Muscle of arm (tissue), 12 donors: ENCODE measurements around the gene CD9. TPM values are rescaled to one million over a fixed set of nuclear protein-coding genes. Genes with fewer than 3 reads are reported as not detected.

Experiments
- DNase-seq: peaks from one replicate; pipeline ENCODE4 v3.0.0-alpha.2; 2013
- polyA plus RNA-seq, 12 donors: library from polyadenylated mRNA; unstranded; fragments of 120-200 nt; gene quantifications; one replicate each; pipeline ENCODE4 v1.2.1, GENCODE V29; 2013; ENCODE audit not compliant: insufficient read length in 12 of 12

The CD9 gene
- polyA plus RNA-seq, 12 donors = 52.2 to 191 (median 59.8) TPM; not detected in 1

DNA sequence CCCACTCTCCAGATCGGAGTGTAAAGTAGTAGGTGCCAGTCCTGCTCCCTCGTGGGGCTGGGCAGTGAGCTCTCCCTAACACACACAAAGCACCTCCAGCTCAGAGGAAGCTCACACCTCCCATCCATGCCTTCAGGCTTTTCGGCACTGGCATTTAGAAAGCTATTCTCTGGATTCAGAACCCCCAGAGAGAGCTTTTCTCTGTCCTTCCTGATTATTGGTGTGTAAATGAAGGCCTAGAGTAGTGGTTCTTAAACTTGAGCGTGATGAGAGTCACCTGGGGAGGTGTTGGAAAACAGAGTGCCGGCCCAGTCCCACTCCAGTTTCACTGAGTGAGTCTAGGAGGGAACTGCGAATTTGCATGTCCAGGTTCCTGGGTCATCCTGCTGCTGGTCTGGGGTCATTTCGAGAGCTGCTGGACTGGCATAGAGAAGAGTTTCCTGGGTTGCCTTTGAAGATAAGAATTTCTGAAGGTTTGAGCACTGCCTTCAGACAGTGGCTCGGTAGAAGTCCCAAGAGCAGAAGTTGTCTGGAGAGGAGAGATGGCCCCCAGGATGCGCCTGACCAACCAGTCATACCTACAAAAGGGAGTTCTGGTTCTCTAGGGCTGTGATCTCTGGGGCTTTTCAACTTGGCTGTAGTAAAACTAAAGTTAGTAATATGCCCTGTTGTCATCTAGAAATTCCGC is 15.1 kb downstream of the CD9 start:
- DNase-seq = no peak

DNA sequence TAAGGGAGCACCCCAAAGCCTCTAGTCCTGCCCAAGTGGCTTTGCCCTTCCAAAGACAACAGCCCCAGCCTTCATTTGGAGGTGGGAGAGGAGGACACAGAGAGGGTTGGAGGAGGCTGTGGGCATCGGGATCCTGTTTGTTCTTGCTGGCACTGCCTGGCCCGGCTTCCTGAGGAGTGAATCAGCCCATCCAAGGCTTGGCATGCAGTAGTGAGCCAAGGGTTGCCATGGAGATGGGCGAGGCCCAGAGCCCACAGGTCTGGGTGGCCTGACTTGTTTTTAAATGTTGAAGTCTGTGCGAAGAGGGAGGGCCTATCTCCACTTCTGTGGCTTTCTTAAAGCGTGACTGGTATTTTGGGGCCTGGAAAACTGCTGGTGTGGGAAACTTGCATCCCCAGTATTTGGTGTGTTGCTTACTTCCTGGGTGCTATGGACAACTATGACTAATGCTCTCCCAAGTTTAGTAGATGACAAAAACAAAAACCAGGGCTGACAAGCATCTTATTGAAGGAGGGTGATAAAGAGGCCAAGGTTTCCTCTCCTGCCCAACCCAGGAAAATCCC is 15.8 kb downstream of the CD9 start:
- no peak for DNase-seq

DNA sequence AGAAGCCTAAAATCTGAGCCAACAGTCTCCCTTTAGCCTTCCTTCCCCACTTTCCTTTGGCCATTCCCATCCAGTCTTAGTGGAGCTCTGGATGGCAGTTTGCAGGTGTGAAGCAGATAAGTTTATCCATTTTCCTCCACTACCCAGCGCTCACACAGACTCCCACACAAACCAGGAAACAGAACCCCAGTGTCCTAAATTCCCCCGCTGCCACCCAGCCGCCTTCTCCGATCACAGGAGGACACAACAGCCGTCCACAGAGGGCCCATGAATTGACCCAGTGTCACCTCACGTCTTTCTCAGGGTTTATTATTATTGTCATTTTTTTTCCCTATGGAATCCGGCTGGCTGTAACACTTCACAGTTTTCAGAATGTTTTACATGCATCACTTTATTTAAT is 16.4 kb downstream of the CD9 start:
- DNase-seq = no peak

DNA sequence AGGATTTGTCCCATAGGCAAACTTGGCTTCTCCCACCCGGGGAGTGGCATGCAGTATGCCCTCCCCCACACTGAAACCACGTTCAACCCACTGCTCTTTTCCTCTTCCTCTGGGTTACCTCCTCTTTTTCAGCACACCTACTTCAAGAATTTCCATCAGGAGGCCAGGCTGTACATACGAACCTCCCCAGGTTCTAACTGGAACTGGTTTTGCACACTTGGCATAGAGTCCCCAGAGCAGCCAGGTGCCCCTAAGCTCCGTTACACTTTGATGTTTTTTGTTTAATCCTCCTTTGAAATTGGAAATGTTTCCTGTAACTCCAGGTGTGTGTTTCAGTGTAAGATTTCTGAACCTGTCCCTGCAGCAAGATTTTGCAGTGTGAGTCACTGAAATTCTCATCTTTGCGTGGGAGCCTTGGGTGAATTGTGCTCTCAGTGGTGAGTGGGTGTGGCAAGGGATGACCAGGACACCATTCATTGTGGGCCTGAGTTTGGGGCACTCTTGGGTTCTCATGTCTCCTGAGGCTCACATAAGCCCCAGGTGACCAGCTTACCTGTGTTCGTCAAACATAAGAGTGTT is 18.2 kb downstream of the CD9 start:
- DNase-seq = no peak

DNA sequence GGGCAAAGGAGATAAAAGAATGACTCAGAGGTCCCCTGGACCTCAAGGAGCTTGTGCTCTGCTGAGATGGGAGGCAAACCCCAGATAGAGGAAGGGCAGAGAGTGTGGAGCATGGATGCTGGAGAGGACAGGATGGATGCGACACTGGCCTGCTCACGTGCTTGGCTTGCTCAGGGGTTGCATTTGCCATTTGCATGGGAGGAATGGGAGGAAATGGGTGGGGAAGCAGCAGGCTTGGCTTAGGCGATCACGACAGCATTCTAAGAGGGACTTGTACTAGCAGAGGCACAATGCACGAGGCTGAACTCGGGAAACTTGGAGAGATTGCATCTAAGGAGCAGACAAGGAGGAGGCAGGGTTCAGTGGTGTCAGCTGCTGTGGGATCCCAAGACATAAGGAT is 19.8 kb downstream of the CD9 start:
- DNase-seq = no peak

DNA sequence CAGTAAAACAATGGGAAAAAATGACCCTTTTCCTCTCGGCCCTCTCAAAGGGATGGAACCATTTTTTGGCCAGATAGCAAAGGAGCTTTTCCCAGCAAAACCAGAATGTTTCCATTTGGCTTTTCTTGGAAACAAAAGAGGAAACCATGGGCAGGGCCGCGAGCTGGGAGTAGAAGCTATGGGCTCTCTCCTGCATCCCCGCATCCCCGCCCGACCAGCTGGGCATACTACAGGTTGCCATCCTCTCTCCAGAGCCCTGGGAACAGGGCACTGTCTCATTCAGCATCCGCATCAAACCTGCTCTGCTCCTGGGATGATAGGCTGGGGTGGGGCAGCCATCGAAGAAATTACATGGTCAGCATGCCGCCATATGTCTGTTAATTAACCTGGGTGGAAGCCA is 20.9 kb downstream of the CD9 start:
- no peak for DNase-seq

DNA sequence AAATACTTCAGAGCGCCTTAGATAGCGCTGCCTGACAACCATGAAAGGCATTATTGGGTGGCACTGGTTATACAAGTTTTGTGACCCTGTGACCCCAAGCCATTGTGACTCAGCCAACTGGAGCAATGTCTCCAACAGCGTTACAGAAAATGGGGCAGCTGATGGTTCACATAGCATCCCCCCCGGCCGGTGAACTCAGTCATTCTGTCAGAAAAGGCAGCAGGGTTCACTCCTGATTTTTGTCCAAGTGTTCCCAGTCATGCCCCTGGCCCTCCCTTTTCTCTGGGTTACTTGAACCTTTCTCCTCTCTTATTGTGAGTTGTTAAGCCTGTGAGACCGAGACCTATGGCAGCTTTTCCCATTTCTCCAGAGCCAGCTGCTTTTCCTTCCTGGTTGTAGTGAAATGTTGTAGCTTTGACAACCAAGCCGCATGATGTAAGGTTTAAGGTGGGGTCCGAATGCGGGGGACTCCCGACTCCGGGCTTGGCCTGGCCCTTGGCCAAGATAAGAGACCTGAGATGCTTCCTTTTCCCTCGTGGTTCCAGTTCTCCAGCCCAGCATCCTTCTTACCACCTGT is 22.0 kb downstream of the CD9 start:
- no peak for DNase-seq

DNA sequence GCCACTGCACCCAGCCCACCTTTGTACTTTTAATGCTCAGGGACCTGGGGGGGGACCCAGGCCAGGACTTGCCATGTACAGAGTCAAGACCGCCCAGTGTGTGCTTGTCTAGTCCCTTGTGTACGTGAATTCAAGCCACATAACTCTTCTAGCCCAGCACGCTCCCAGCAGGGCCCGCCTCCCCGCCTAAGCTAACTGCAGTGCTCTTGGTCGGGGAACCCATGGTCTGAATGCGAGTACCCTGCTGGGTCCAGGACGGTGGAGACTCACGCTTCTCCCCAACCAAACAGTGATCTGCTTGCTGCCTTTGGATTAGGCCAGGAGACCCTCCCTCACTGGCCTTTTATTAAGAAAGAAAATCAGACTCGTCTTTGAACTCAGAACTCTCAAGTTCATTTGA is 23.3 kb downstream of the CD9 start:
- DNase-seq = no peak

DNA sequence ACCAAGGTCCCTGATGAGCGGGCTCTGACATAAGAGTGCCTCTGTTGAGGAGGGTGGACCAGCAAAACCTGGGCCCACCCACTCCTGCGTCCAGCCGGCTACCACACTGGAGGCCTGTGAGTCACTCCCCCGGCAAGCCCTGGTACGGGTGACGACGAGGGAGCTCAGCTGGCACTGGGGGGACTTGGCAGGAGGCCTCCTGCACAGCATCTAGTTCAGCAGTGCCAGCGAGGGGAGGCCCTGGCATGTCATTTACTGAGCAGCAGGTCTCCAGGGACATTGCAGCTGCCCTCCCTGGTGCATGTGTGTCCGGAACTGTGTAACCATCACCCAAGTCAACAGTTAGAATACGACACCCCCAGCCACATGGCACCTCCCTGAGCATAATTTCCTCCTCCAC is 24.4 kb downstream of the CD9 start:
- no peak for DNase-seq

DNA sequence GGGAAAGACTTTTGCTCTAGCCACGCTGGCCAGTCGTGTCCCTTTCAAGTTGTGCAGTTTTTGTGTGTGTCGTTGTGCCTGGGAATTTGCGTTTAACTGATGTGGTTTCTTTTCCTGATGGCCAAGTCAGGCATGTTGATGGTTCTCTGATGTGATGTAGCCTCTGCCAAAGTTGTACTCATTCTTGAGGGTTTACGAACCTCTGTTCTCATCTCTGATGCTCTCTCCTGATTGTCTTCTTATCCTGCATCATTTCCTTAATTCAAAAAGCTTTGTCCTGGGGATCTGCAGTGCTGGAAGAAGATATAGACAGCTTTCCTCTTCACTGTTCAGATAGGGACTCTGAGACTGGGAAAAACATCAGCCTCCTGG is 25.4 kb downstream of the CD9 start:
- no peak for DNase-seq

DNA sequence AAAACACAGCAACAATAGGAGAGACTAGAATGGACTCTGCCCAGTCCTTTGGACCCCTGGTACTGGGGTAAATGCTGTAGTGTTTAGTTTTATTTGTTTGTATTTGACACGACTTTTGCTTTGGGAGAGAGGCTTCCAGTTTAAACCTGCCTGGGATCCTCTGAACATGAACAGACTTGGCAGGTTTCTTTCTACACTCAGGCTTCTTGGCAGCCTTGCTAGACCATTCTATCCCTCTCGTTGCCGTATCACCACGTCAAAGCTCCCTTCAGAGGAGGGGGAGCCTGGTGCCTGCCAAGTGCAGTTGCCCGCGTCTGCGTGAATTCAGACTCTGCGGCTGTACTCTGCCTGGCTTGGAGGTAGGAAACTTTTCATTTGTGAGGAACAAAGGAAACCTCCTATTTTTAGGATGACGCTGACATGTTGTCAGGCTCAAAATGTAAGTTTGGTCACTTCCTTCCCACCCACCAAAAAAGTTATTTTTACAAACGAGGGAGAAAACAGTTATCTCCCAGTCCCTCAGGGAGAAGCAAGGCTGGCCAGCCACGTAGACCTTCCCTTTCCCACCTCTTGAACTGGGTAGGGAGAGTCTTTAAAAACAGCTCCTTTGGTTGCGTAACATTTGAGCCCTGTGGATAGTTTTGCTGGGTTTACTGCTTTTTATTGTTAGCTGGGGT is 25.9 kb downstream of the CD9 start:
- peak; percentile 84 for DNase-seq

DNA sequence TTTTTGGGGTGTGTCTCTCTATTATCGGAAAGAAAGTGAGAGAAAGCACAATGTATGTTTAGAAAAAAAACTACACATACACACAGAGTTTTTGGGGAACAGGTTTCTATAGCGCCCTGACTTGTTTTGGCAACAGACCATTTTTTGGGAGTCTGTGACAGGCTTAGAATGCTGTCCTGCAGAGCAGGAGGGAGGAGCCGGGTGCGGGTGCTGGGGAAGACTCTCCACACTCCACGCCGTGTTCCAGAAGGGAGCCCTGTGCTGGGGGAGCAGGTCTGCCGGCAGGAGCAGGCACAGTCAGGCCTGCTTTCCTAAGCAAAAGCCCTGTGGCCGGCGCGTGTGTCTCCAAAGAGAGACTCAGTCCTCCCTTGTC is 26.5 kb downstream of the CD9 start:
- DNase-seq = no peak

DNA sequence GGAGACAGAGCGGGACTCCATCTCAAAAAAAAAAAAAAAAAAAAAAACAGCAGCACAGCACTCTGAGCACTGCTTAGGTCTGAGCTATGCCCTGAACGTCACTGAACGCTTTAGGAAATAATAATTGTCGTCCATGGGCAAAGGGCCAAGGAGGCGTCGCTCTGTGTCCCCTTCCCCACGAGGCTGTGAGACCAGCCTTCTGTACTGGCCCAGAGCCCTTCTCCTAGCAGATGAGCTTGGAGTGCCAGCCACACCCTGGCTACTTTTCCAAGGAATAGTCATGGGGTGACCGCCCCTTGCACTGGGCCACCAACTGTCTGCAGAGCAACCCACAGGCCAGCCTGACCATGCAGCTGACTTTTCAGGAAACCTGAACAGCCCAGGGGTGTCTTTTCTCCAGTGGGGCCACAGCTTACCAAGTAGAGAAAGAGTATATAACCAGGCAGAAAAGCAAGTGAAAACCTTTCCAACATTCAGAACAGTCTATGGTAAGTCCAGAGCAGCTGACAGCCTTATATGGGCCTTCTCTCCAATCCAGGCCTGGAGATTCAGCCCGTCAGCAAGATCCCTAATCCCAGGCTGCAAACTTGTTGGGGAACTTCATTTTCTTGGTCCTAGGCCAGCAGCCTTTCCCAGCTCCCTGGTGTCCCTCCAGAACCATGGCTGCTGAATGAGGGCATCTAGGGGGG is 28.5 kb downstream of the CD9 start:
- no peak for DNase-seq

DNA sequence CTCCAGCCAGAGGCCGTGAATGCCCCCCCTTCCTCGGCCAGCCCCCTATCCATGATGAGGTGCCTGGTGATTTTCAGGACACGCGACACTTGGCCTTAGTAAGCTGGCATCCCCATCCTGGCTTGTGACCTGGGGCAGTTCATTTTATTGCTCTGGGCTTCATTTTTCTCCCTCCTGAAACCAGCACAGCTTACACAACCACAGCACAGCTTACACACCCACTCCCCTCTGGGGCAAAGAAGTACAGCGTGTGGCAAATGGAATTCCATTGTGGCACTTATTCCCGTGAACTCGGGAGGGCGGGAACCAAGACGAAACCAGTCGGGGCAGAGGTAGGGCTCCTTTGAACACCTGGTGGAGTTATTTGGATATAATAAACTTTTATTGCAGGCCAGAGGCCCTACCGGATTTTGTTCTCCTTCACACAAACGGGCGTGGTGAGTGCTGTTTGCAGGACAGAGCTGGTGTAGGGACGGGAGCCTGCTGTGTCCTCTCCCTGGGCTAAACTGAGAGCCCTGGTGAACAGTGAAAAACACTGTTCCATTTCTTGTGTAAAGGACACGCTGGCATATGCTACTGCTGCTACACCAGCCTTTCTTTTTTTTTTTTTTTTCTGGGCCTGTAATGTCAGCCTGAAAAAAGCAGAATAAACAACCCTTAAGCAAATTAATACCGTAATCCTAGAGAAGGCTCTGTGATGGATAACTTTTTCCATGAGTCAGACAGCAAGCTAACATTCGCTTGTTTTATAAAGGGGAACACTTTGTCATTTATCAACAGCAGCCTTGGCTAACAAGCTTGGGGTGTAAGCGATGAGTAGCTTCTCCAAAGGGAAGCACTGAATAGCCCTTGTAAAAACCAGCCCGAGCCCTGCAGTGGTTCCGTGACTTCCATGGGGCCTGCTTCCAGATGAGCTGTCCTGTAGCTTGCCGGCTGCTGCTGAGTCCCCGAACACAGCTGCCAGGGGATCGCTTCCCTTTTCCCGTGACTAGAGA is 29.3 kb downstream of the CD9 start:
- DNase-seq = no peak

DNA sequence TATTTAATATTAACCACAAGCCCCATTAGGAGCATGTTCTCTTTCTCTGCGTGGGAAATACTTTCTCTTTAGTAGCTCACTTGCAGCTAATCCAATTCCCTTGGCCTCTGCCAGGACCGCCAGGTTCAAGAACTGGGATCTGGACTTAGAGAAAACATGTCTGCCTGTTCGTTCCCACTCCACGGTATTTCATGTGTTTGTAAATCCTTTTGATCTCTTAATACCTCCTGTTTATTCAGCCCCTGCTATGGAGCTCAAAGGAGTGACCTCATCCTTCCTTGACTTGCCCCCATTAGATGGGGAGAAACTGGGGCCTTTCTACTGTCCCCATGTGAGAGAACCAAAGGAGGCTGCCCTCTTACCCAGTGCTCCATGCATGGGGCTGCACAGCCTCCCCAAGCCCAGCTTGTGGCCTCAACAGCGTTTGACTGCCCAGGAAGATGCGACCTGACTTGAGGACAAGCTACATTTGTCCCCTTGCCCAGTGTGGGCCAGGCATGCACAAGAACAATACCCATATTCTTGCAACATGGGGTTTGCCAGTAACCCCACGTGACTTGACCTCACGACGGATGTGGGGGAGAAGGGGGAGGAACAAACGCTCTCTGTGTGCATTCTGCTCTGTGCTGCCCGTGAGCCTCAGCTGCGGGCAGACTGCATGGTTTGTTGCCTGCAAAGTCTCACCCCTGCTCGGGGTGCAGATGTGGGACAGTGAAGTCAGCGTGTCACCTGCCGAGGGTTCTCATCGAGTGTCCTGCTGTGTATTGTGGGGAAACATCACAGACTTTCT is 30.3 kb downstream of the CD9 start:
- DNase-seq = no peak

DNA sequence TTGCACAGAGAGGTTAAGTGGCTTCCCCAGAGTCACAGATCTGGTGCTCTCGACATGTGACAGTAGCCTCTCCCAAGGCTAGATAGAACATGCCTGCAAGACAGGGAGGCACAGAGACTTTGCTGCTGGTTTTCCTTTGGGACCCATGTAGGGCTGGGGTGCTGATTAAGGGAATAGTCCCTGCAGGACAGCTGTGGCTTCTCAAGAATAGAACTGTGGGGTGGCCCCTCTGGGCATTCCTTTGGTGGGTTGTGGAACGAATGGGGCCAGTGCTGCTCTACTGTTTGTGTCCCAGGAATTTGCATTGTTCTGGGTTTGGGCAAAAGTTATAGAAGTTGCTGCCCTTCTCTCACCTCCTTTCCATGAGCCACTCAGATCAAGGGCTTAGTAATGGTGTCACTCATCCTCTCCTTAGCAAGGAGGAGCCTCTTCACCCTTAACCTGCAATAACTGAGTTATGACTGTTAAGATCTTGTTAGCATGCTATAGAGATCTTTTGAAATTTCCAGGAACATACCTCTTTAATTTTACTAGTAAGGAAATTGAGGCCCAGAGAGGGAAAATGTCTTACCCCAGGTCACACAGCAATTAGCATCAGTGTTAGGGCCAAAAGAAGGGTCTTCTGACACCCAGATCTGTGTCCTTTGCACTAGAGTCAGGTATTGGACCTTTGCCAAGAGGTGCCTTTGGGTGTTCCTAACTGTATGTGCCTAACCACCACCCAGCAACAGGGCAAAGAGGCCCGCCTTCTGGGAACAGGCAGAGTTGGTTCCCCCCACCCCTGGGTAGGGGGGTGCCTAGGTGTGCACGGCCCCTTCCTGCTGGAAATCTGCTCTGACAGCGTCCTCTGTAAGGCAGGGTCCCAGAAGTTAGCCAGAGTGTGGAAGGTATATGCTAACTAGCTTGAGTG is 31.4 kb downstream of the CD9 start:
- DNase-seq = no peak

DNA sequence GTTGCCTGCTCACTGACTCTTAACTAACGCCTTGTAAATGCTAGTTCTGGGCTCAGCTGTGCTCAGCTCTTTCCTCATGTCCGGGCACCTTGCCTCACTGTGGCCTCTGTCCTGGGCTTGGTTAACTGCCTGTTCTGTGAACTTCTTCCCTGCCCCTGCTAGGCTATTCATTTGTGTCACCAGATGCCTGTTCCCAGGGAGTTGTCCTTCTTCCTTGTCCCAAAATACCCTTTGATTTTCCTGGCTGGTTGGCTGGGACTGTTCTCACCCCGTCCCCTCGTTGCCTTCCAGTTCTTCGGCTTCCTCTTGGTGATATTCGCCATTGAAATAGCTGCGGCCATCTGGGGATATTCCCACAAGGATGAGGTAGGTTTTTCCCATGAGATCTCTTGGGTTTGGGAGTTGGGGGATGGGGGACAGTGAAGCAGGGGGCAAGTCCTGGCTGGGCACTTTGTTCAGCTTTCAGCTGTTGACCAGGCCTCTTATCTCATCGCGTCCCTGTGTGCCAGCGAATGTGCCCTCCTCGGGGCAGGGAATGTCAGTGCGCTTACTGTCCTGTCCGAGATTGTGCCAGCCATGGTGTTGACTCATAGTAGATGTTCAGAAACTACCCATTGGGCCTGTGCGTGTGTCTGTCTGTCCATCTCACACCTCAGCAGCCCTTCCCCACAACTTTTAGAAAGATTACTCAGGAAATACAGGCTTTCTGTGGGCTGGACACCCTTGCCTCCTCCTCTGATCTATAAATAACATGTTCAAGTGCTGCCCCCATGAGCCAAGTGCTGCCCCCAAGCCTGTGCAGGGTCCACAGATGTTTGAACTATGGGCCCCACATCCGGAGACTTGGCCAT is 33.1 kb downstream of the CD9 start:
- DNase-seq = no peak

DNA sequence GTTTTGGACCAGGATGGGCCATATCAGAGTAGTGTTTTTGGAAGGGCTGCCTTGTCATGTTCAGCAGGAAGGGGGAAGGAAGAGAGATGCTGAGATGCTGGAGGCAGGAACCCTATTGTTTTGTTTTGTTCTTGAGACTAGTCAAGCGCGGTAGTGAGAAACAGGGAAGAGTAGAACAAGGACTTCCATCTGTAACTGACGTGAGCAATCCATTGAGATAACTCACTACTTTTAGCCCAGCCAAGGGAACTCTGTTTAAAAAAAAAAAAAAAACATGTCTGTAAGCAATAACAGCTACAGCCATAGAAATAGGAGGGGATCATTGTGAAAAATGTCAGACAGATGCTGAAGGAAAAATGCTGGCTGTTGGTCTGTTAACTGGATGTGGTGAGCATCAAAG is 34.0 kb downstream of the CD9 start:
- no peak for DNase-seq
